Esophagus squamous epithelium (tissue), 4 donors: ENCODE results near the gene SPRY4.

ENCODE experiments used
- CTCF ChIP-seq, 6 experiments: fragments of 450-650 bp in 4 of 6; fragments of 200-600 bp in 2 of 6; sonication (generic) in 2 of 6; IDR thresholded peaks; one replicate each; pipeline ENCODE4 v1.5.1; 2016 to 2019; ENCODE audit warnings: antibody characterized with exemption in 6 of 6, mild to moderate bottlenecking in 4 of 6, moderate library complexity in 4 of 6
- POLR2A ChIP-seq, 4 donors: fragments of 450-650 bp; IDR thresholded peaks; one replicate each; pipeline ENCODE4 v1.6.1; 2017; ENCODE audit warnings: antibody characterized with exemption in 4 of 4, mild to moderate bottlenecking in 4 of 4, moderate library complexity in 3 of 4

GRCh38 chr5:142320851-142321560 is 3.8 kb downstream of the SPRY4 start:
- TF ChIP-seq CTCF (IDR thresholded peaks at IDR 0.05) (no peak), POLR2A (IDR thresholded peaks at IDR 0.05) (no peak)
